AG04449 (cell line): ENCODE data around the gene SLC43A1.

Experiments
- CTCF ChIA-PET: fragments of 350-600 bp; formaldehyde crosslinking; extraction: SDS; loops from one replicate; lab custom pipeline; 2021; ENCODE audit warnings: antibody characterized with exemption; lab: Yijun Ruan, JAX
- POLR2A ChIA-PET: fragments of 400-600, 350-600 bp; formaldehyde crosslinking; extraction: SDS; loops from one replicate; lab custom pipeline; 2020; ENCODE audit warnings: antibody characterized with exemption, inconsistent platforms; lab: Yijun Ruan, JAX
- DNase-seq: peaks from one replicate; pipeline ENCODE4 v3.0.0-alpha.2; 2010; ENCODE audit warnings: low read depth, low spot score
- H3K4me3 ChIP-seq: 2 replicates; pipeline ENCODE4 v1.5.1; 2011; ENCODE audit warnings: low read depth, mild to moderate bottlenecking, control low read depth, low read length
- TF ChIP-seq, protein P1 (sequence below): IDR thresholded peaks from one replicate; pipeline ENCODE4 v1.5.1; 2011; ENCODE audit warnings: mild to moderate bottlenecking, moderate library complexity, low read length, control low read depth, inconsistent platforms; ENCODE audit not compliant: insufficient read depth; ENCODE audit errors: missing control alignments

SLC43A1 gene

DNA sequence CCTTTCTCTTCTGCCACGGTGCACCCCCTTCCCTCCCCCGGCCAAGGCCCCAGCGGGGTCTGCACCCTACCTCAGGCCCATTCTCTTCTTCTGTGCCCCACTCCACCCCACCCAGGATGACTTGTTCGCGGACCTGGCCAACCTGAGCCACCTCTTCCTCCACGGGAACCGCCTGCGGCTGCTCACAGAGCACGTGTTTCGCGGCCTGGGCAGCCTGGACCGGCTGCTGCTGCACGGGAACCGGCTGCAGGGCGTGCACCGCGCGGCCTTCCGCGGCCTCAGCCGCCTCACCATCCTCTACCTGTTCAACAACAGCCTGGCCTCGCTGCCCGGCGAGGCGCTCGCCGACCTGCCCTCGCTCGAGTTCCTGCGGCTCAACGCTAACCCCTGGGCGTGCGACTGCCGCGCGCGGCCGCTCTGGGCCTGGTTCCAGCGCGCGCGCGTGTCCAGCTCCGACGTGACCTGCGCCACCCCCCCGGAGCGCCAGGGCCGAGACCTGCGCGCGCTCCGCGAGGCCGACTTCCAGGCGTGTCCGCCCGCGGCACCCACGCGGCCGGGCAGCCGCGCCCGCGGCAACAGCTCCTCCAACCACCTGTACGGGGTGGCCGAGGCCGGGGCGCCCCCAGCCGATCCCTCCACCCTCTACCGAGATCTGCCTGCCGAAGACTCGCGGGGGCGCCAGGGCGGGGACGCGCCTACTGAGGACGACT lies 39.3 kb downstream of the SLC43A1 start:
- TF ChIP-seq, protein P1, sequence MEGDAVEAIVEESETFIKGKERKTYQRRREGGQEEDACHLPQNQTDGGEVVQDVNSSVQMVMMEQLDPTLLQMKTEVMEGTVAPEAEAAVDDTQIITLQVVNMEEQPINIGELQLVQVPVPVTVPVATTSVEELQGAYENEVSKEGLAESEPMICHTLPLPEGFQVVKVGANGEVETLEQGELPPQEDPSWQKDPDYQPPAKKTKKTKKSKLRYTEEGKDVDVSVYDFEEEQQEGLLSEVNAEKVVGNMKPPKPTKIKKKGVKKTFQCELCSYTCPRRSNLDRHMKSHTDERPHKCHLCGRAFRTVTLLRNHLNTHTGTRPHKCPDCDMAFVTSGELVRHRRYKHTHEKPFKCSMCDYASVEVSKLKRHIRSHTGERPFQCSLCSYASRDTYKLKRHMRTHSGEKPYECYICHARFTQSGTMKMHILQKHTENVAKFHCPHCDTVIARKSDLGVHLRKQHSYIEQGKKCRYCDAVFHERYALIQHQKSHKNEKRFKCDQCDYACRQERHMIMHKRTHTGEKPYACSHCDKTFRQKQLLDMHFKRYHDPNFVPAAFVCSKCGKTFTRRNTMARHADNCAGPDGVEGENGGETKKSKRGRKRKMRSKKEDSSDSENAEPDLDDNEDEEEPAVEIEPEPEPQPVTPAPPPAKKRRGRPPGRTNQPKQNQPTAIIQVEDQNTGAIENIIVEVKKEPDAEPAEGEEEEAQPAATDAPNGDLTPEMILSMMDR: no peak

DNA sequence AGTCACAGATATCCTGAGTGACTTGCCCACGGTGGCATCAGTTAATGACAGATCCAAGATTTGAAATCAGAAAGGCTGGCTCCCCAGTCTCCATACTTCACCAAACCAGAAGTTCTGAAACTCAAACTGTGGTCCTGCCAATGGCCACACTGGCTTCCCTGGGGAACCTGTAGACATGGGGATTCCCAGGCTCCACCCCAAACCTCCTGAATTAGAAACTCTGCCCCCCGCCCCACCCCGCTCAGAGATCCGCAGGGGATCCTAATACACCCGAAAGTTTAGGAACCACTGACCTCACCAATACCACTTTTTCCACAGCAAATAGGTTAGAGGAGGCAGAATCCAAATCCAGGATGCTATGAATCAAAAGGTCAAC lies 39.8 kb downstream of the SLC43A1 start:
- CTCF ChIA-PET: interaction anchor here (1.5 to 11.0 kb wide), 5 partner anchors 8 to 52 kb away, joined by 8 to 140 read pairs (median 36); partner anchors contain the start of gene RTN4RL2

More for the DNA sequence above, 39.3 kb downstream of the SLC43A1 start:
- no peak overlapping the region for H3K4me3 ChIP-seq
- no peak for DNase-seq
- ChIA-PET CTCF (interaction anchor here (10.4 to 11.0 kb wide), 2 partner anchors 18 to 19 kb away, joined by 140 to 191 read pairs; partner anchors contain the start of gene RTN4RL2), POLR2A (no interaction called here)

DNA sequence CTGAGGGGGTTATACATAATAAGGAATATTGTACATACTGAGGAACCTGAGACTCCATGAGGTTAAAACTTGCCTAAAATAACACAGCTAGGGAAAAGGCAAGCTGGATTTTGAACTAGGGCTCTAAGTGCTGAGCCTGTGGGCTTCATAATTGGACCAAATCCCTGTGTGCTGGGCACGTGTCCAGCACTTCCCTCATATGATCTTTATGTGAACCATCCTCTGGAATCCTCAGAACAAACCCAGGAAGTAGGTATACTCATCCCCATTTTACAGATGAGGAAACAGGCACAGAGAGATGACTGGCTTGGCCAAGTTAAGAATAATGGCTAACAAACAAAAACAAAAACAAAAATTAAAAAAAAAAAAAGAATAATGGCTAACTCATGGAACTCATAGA lies 40.3 kb downstream of the SLC43A1 start:
- no peak for DNase-seq
- ChIA-PET CTCF (interaction anchor here (0.9 to 8.7 kb wide), 6 partner anchors 7 to 53 kb away, joined by 4 to 125 read pairs (median 11); partner anchors contain the start of gene RTN4RL2), POLR2A (no interaction called here)
- TF ChIP-seq, protein P1: no peak
- no peak overlapping the region for H3K4me3 ChIP-seq

More for the DNA sequence above, 39.8 kb downstream of the SLC43A1 start:
- no peak for DNase-seq
- POLR2A ChIA-PET: no interaction called here
- TF ChIP-seq, protein P1: no peak
- no peak overlapping the region for H3K4me3 ChIP-seq

DNA sequence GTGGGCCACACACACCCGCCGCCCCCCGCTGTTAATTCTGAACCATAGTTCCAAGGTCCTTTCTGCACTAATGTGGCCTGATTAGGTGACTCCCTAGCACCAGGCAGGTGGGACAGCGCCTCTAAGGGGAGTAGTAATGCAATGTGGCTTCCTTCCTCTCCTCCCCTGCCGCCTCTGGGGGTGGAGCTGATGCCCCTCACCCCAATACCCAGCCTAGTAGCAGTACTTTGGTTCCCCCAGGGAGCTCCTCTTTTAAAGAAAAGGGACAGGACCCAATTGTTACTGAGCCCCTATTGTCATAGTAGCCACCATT lies 40.7 kb downstream of the SLC43A1 start:
- ChIA-PET CTCF (interaction anchor here (0.9 to 8.7 kb wide), 6 partner anchors 8 to 53 kb away, joined by 4 to 125 read pairs (median 11); partner anchors contain the start of gene RTN4RL2), POLR2A (no interaction called here)
- TF ChIP-seq, protein P1: no peak
- no peak for DNase-seq
- H3K4me3 ChIP-seq: no peak overlapping the region

DNA sequence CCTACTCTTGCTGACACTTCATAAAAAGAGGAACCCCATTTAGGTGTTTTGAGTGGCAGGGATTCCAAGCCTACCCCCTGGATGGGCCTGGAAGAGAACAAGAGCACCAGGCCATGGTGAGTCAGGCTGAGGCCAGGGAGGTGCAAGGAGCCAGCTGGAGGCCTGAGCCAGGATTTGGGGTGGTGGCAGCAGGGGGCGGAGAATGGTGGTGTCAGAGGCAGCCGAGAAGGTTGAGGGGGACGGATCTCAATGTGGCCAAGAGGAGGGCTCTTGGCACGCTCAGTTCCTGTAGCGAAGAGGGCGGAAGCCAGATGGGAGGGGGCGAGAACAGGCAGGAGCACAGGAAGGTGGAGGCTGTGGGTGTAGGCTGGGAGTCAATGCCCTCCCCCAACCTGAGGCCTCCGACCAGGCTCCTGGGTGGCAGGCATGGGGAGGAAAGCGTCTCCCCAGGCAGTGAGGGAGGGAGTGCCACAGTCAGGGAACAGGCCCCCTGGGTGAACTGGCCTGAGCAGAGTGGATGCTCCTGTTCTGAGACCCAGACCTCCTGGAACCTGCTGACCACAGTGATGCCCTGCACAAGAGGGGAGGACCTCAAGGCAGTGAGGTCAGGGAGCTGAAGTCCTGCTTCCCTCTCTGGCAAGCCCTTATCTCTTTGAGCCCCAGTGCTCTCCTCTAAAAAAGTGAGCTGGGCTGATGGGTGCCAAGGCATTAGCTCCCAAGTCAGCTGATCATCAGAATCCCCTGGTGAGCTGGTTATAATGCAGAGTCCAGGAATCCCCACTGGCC lies 41.3 kb downstream of the SLC43A1 start:
- ChIA-PET CTCF (interaction anchor here (0.9 to 8.7 kb wide), 7 partner anchors 8 to 54 kb away, joined by 4 to 125 read pairs (median 14); partner anchors contain the start of gene RTN4RL2), POLR2A (interaction anchor here (0.8 kb wide), 1 partner anchor 181 kb away, joined by 4 read pairs; no protein-coding TSS in a partner anchor)
- DNase-seq: no peak
- no peak overlapping the region for H3K4me3 ChIP-seq
- TF ChIP-seq, protein P1: no peak
